Testis (tissue), 2 donors: ENCODE data around the gene MTFMT.

Experiments used
- POLR2A ChIP-seq: fragments of 450-650 bp; IDR thresholded peaks from one replicate; pipeline ENCODE4 v1.6.1; 2017; ENCODE audit warnings: antibody characterized with exemption, mild to moderate bottlenecking, moderate library complexity
- TF ChIP-seq, protein P1 (sequence below), 3 experiments: fragments of 450-650 bp in 2 of 3; fragments of 200-600 bp in 1 of 3; sonication (generic) in 1 of 3; IDR thresholded peaks; one replicate each; pipeline ENCODE4 v1.5.1; 2016 to 2019; ENCODE audit warnings: antibody characterized with exemption in 3 of 3, mild to moderate bottlenecking in 2 of 3, moderate library complexity in 1 of 3

- TF ChIP-seq, protein P1, sequence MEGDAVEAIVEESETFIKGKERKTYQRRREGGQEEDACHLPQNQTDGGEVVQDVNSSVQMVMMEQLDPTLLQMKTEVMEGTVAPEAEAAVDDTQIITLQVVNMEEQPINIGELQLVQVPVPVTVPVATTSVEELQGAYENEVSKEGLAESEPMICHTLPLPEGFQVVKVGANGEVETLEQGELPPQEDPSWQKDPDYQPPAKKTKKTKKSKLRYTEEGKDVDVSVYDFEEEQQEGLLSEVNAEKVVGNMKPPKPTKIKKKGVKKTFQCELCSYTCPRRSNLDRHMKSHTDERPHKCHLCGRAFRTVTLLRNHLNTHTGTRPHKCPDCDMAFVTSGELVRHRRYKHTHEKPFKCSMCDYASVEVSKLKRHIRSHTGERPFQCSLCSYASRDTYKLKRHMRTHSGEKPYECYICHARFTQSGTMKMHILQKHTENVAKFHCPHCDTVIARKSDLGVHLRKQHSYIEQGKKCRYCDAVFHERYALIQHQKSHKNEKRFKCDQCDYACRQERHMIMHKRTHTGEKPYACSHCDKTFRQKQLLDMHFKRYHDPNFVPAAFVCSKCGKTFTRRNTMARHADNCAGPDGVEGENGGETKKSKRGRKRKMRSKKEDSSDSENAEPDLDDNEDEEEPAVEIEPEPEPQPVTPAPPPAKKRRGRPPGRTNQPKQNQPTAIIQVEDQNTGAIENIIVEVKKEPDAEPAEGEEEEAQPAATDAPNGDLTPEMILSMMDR (IDR thresholded peaks at IDR 0.05) = no peak
- no peak for TF ChIP-seq POLR2A
These were observed 12.3 kb upstream of the MTFMT start for GRCh38 chr15:65041787-65042186.
